Panc1 (cell line): ENCODE measurements around the gene ANKRD23. TPM values are rescaled to one million over a fixed set of nuclear protein-coding genes. Genes with fewer than 3 reads are reported as not detected.

Experiments
- ATAC-seq: fragments of 200-7000 bp; cut with Tn5 transposase; 2 replicates; pipeline ENCODE4 v1.9.1; 2020; ENCODE audit warnings: mild to moderate bottlenecking, moderate library complexity
- BruUV-seq: library from RNA; stranded (reverse); fragments of 400-500 nt; replicated peaks from 2 replicates; lab custom pipeline; 2021; lab: Mats Ljungman, UMichigan
- CTCF ChIA-PET: fragments of 300-600 bp; sonication (Branson Sonifier 250); formaldehyde crosslinking; loops from one replicate; lab custom pipeline; 2022; ENCODE audit warnings: antibody characterized with exemption; lab: Charles Lee
- POLR2A ChIA-PET: fragments of 300-600 bp; sonication (Branson Sonifier 250); formaldehyde crosslinking; loops from one replicate; lab custom pipeline; 2022; ENCODE audit warnings: antibody characterized with exemption; lab: Charles Lee
- DNase-seq: peaks from one replicate; pipeline ENCODE4 v3.0.0-alpha.2; 2010; ENCODE audit warnings: low read depth, low spot score
- H3K27ac ChIP-seq: 2 replicates; pipeline ENCODE4 v1.5.1; 2011; ENCODE audit warnings: mild to moderate bottlenecking, low read length, inconsistent platforms
- H3K27me3 ChIP-seq: fragments of 200-500 bp; sonication (Bioruptor generic); 2 replicates; pipeline ENCODE4 v1.6.0; 2014; ENCODE audit warnings: low read length, inconsistent platforms; ENCODE audit not compliant: control insufficient read depth, insufficient read depth
- H3K36me3 ChIP-seq: fragments of 200-500 bp; sonication (Bioruptor generic); 2 replicates; pipeline ENCODE4 v1.5.1; 2014; ENCODE audit warnings: inconsistent platforms, mild to moderate bottlenecking, low read length, moderate library complexity; ENCODE audit not compliant: control insufficient read depth, insufficient read depth
- H3K4me1 ChIP-seq: 2 replicates; pipeline ENCODE4 v1.5.1; 2011; ENCODE audit warnings: inconsistent platforms, mild to moderate bottlenecking, low read length, moderate library complexity; ENCODE audit not compliant: control insufficient read depth, insufficient read depth
- H3K4me3 ChIP-seq, 2 experiments: 2 replicates each; pipeline ENCODE4 v1.5.1; 2011 to 2012; ENCODE audit warnings: low read depth in 2 of 2, low read length in 2 of 2, mild to moderate bottlenecking in 2 of 2, inconsistent platforms in 1 of 2, moderate library complexity in 1 of 2
- H3K9me3 ChIP-seq: fragments of 200-500 bp; sonication (Bioruptor generic); 2 replicates; pipeline ENCODE4 v1.5.1; 2014; ENCODE audit warnings: low read depth, mild to moderate bottlenecking, inconsistent platforms, low read length, moderate library complexity; ENCODE audit not compliant: control insufficient read depth, insufficient read depth
- POLR2AphosphoS5 ChIP-seq: IDR thresholded peaks from 2 replicates; pipeline ENCODE4 v1.6.1; 2012; ENCODE audit warnings: mild to moderate bottlenecking, low read depth, low read length, moderate library complexity
- SIN3A ChIP-seq: IDR thresholded peaks from 2 replicates; pipeline ENCODE4 v1.6.1; 2012; ENCODE audit warnings: low read depth, mild to moderate bottlenecking, low read length, moderate library complexity, borderline replicate concordance; ENCODE audit not compliant: insufficient read depth
- in situ Hi-C: cut with HindIII; loops from 2 replicates; pipeline ENCODE4 v1.10.0; 2016; ENCODE audit warnings: low sequenced_read_pairs, low pct_unique_long_range_greater_than_20kb
- intact Hi-C: fragments of 100-400 bp; cut with micrococcal nuclease; formaldehyde crosslinking; loops from one replicate; pipeline ENCODE4 v1.10.0; 2022; ENCODE audit not compliant: unreplicated experiment
- total RNA-seq: library from RNA; stranded (reverse); gene quantifications from one replicate; pipeline ENCODE4 v1.2.1, GENCODE V29; 2021; ENCODE audit not compliant: unreplicated experiment
- TF ChIP-seq, protein P1 (sequence below): fragments of 450-650 bp; IDR thresholded peaks from 2 replicates; pipeline ENCODE4 v1.5.1; 2017; ENCODE audit warnings: mild to moderate bottlenecking

Gene ANKRD23
- total RNA-seq, 1 experiment from 2014 or later, result 3.2 TPM

DNA sequence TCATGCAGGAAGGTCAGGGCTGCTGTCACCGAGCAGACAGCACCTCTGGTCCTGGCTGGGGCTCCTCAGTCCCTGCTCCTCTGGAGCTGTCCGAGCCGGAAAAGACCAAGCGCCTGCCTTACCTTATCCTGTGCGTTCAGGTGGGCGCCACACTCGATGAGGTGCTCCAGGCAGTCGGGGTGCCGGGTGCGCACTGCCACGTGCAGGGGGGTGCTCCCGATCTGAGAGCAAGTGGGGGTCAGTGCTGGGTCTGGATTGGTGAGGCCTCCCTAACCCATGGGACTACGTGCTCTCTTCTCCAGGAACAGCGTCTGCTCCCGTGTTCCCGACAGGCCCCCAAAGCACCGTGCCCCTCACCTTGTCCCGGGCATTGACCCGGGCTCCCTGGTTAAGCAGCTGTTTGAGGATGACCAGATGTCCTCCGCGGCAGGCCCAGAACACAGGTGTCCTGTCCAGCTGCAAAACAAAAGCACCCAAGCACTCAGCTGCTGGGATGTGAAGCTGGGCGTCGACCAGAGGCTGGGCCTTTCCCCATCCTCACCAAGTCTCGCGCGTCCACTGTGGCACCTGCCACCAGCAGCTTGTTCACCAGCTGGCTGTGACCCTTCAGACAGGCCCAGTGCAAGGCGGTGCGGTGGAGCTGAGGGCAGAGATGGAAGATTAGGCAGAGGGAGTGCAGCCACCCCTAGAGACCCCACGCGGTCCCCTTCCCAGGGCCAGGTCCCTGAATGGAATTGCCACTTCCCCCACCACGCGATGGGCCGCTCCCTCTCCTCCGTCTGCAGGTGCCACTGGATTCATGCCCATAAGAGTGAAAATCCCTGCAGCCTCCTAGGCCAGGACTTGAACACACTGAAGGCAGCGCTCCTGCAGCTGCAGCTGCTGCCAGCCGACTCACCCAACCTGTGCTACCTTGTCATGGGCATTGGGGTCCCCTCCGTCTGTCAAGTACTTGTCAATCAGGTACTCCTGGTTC, 3.7 kb downstream of the ANKRD23 start:
- ChIA-PET POLR2A (no interaction called here), CTCF (no interaction called here)
- Histone ChIP-seq H3K4me1 (no peaks in the 10 kb centered on the region), H3K27me3 (no peaks in the 10 kb centered on the region), H3K9me3 (no peaks in the 10 kb centered on the region), H3K27ac (no peak overlapping the region), H3K36me3 (peaks cover under 1% of the 10 kb centered on the region; the same call in 1 of the 2 replicates), H3K4me3 (no peak overlapping the region)
- no peak for TF ChIP-seq SIN3A
- intact Hi-C loops, result no loop called here
- no TSS peak for BruUV-seq
- in situ Hi-C loops, result no loop called here
- no peak for DNase-seq
- peak; percentile 32; the same call in 1 of the 2 replicates for ATAC-seq

DNA sequence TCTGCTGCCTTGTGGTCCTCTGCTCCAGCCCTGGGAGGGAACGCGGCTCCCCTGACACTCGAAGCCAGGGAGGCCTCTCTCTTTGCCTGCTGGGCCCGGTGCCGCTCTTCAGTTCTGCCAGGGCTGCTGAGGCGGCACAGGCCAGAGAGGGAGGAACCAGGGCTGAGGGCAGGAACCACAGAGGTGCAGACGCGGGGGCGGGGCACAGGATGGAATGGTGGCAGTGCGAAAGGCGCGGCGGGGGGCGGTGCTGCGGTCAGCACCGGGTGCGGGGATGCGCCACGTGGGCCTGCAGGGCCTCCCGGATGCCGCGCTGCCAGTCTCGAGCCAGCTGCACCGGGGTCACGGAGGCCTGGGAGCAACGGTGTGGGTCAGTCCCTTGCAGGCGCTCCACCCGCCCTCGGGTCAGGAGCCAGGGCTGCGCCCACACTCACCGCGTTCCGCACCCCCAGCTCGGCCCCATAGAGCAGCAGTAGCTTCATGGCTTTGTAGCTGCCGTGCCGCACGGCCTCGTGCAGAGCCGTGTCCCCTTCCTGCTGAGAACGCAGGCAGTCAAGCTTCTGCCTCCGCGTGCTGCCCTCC, 4.4 kb downstream of the ANKRD23 start:
- peaks cover 3% of the 10 kb centered on the region; the same call in 1 of the 2 replicates for H3K36me3 ChIP-seq
- no peaks in the 10 kb centered on the region for H3K27me3 ChIP-seq
- CTCF ChIA-PET, result no interaction called here
- 0 out of 2 replicates have a peak, but pooled peaks have one; percentile 13 for TF ChIP-seq POLR2AphosphoS5
- no peak for TF ChIP-seq SIN3A
- ATAC-seq (0 out of 2 replicates have a peak, but pooled peaks have one; percentile 3), DNase-seq (no peak)
- H3K27ac ChIP-seq, result no peak overlapping the region
- in situ Hi-C loops (no loop called here), intact Hi-C loops (no loop called here)
- no peaks in the 10 kb centered on the region for H3K4me1 ChIP-seq
- no peaks in the 10 kb centered on the region for H3K9me3 ChIP-seq
- POLR2A ChIA-PET, result no interaction called here
- BruUV-seq, result no TSS peak
- H3K4me3 ChIP-seq, result no peak overlapping the region

DNA sequence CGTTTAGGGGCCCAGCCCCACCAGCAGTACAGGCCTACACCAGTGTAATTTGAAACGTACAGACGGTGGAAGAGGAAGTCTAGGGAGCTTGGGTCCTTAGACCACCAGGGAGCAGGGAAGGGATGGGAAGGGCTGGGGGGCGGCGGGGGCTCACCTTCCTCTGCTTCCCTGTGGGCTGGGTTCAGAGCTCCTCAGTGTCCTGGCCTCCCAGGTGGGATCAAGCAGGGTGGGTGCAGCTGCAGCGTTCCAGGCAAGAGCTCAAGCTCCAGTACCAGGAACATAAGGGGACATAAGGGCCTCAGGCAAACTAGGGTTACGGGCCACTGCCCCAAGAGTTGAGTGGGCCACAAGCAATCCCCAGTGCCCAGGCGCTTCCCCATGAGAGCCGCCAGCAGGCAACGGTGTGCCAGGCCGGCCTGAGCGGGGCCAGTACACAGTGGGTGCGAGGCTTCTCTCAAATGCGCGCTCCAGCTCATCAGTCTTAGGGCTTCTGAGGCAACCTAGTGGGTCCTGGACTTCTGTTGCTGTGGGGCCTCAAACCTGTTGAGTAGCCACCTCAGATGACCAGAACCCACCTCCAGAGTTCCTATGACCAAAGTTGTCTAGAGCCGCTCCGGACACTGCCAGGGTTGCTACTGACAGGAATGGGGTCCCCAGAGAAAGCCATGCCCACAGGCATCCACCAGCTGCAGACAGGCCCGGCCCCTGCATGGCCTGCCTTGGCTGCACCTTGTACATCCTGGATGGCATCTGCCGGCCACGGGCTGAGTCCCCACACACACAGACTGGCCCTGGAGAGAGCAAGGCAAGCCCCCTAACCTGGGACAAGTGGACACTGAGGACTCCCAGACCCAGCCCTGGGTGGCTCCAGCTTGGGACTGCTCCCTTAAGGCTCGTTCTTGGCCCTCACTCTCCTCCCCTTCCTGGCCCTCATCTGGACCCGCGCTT, 5.2 kb downstream of the ANKRD23 start:
- peaks cover 3% of the 10 kb centered on the region; the same call in 1 of the 2 replicates for H3K36me3 ChIP-seq
- DNase-seq, result no peak
- POLR2A ChIA-PET, result no interaction called here

More for the DNA sequence above, 5.2 kb downstream of the ANKRD23 start:
- CTCF ChIA-PET, result no interaction called here
- Histone ChIP-seq H3K9me3 (no peaks in the 10 kb centered on the region), H3K27me3 (no peaks in the 10 kb centered on the region), H3K4me3 (no peak overlapping the region), H3K27ac (no peak overlapping the region), H3K4me1 (no peaks in the 10 kb centered on the region)
- ATAC-seq, result no peak
- TF ChIP-seq, protein P1, sequence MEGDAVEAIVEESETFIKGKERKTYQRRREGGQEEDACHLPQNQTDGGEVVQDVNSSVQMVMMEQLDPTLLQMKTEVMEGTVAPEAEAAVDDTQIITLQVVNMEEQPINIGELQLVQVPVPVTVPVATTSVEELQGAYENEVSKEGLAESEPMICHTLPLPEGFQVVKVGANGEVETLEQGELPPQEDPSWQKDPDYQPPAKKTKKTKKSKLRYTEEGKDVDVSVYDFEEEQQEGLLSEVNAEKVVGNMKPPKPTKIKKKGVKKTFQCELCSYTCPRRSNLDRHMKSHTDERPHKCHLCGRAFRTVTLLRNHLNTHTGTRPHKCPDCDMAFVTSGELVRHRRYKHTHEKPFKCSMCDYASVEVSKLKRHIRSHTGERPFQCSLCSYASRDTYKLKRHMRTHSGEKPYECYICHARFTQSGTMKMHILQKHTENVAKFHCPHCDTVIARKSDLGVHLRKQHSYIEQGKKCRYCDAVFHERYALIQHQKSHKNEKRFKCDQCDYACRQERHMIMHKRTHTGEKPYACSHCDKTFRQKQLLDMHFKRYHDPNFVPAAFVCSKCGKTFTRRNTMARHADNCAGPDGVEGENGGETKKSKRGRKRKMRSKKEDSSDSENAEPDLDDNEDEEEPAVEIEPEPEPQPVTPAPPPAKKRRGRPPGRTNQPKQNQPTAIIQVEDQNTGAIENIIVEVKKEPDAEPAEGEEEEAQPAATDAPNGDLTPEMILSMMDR, result no peak
- 0 out of 2 replicates have a peak, but pooled peaks have one; percentile 17 for TF ChIP-seq POLR2AphosphoS5
- in situ Hi-C loops (no loop called here), intact Hi-C loops (no loop called here)
- BruUV-seq, result no TSS peak
